DOHH2 (cell line): ENCODE measurements around the gene PIAS1.

ENCODE experiments used
- H3F3A ChIP-seq: fragments of 200-600 bp; sonication (generic), shearing (Covaris generic); 2 replicates; pipeline ENCODE4 v1.6.0; 2016; ENCODE audit warnings: antibody characterized with exemption, mild to moderate bottlenecking; ENCODE audit not compliant: control insufficient read depth, insufficient read depth
- H3K27ac ChIP-seq: fragments of 200-600 bp; sonication (generic); 2 replicates; pipeline ENCODE4 v1.5.1; 2014; ENCODE audit warnings: low read depth, mild to moderate bottlenecking, low read length, moderate library complexity
- H3K27me3 ChIP-seq: fragments of 200-600 bp; sonication (generic); 2 replicates; pipeline ENCODE4 v1.6.1; 2014; ENCODE audit warnings: mild to moderate bottlenecking, low read length, mixed read lengths; ENCODE audit not compliant: control insufficient read depth
- H3K36me3 ChIP-seq: fragments of 200-600 bp; sonication (generic); 2 replicates; pipeline ENCODE4 v1.6.1; 2014; ENCODE audit warnings: mild to moderate bottlenecking, low read length, moderate library complexity, mixed read lengths; ENCODE audit not compliant: control insufficient read depth
- H3K4me1 ChIP-seq: fragments of 200-600 bp; sonication (generic); 2 replicates; pipeline ENCODE4 v1.6.1; 2014; ENCODE audit warnings: mild to moderate bottlenecking, low read length, mixed read lengths; ENCODE audit not compliant: control insufficient read depth
- H3K4me2 ChIP-seq: fragments of 200-600 bp; sonication (generic); 2 replicates; pipeline ENCODE4 v1.6.0; 2014; ENCODE audit warnings: mild to moderate bottlenecking, low read length, moderate library complexity
- H3K4me3 ChIP-seq: fragments of 200-600 bp; sonication (generic); 2 replicates; pipeline ENCODE4 v1.5.1; 2014; ENCODE audit warnings: mild to moderate bottlenecking, low read length, mixed read lengths
- H3K79me2 ChIP-seq: fragments of 200-600 bp; sonication (generic); 2 replicates; pipeline ENCODE4 v1.6.1; 2014; ENCODE audit warnings: mild to moderate bottlenecking, low read length, mixed read lengths; ENCODE audit not compliant: control insufficient read depth
- H3K9me2 ChIP-seq: fragments of 200-600 bp; sonication (generic); replicated peaks from 2 replicates; pipeline ENCODE4 v1.6.1; 2014; ENCODE audit warnings: mild to moderate bottlenecking, low read length, mixed read lengths; ENCODE audit not compliant: control insufficient read depth
- H3K9me3 ChIP-seq: fragments of 200-600 bp; sonication (generic); 2 replicates; pipeline ENCODE4 v1.6.1; 2014; ENCODE audit warnings: antibody characterized with exemption, low read length, mixed read lengths; ENCODE audit not compliant: control insufficient read depth, insufficient read depth
- H4K20me1 ChIP-seq: fragments of 200-600 bp; sonication (generic); 2 replicates; pipeline ENCODE4 v1.6.0; 2014; ENCODE audit warnings: low read depth, mild to moderate bottlenecking, antibody characterized with exemption, low read length, moderate library complexity; ENCODE audit not compliant: control insufficient read depth, insufficient read depth
- EZH2phosphoT487 ChIP-seq: fragments of 200-600 bp; sonication (generic); IDR thresholded peaks from 2 replicates; pipeline ENCODE4 v1.6.1; 2017; ENCODE audit warnings: borderline replicate concordance, mild to moderate bottlenecking, antibody characterized with exemption, low read length, moderate library complexity, mixed read lengths
- TF ChIP-seq, protein P1 (sequence below): fragments of 200-600 bp; sonication (generic); IDR thresholded peaks from one replicate; pipeline ENCODE4 v1.5.1; 2014; ENCODE audit warnings: antibody characterized with exemption, mild to moderate bottlenecking, low read depth, low read length; ENCODE audit not compliant: poor library complexity, severe bottlenecking

Gene PIAS1

GRCh38 chr15:68235022-68235421 is 180.9 kb downstream of the PIAS1 start:
- no peak overlapping the region for H3K4me2 ChIP-seq
- no peaks in the 10 kb centered on the region for H3F3A ChIP-seq
- H3K4me3 ChIP-seq = no peak overlapping the region
- TF ChIP-seq EZH2phosphoT487 = no peak
- TF ChIP-seq, protein P1, sequence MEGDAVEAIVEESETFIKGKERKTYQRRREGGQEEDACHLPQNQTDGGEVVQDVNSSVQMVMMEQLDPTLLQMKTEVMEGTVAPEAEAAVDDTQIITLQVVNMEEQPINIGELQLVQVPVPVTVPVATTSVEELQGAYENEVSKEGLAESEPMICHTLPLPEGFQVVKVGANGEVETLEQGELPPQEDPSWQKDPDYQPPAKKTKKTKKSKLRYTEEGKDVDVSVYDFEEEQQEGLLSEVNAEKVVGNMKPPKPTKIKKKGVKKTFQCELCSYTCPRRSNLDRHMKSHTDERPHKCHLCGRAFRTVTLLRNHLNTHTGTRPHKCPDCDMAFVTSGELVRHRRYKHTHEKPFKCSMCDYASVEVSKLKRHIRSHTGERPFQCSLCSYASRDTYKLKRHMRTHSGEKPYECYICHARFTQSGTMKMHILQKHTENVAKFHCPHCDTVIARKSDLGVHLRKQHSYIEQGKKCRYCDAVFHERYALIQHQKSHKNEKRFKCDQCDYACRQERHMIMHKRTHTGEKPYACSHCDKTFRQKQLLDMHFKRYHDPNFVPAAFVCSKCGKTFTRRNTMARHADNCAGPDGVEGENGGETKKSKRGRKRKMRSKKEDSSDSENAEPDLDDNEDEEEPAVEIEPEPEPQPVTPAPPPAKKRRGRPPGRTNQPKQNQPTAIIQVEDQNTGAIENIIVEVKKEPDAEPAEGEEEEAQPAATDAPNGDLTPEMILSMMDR = no peak
- H3K27ac ChIP-seq = no peak overlapping the region
- H3K79me2 ChIP-seq = no peaks in the 10 kb centered on the region
- no peaks in the 10 kb centered on the region for H3K27me3 ChIP-seq
- no peaks in the 10 kb centered on the region for H3K9me3 ChIP-seq
- H4K20me1 ChIP-seq = no peaks in the 10 kb centered on the region
- H3K4me1 ChIP-seq = peaks cover 15% of the 10 kb centered on the region
- H3K36me3 ChIP-seq = no peaks in the 10 kb centered on the region
- H3K9me2 ChIP-seq = no peaks in the 10 kb centered on the region

DNA sequence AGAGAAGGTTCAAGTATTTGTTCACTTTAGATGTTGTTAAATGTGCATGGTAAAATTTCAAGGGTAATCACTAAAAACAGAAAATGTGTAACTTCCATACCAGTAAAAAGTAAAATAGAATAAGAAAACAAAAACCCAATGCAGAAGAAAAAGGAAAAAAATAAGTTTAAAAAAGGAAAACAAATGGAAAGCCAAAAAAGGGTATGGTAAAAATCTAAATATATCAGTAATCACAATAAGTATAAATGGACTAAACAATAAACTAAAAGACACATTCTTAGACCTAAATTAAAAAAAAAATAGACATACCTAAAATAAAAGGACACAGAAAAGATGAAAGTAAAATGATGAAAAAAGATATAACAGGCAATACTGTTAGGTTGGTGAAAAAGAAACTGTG is 184.9 kb downstream of the PIAS1 start:
- H3F3A ChIP-seq = no peaks in the 10 kb centered on the region
- no peak overlapping the region for H3K4me3 ChIP-seq
- no peaks in the 10 kb centered on the region for H3K4me1 ChIP-seq
- H3K27me3 ChIP-seq = no peaks in the 10 kb centered on the region
- no peak overlapping the region for H3K27ac ChIP-seq
- H4K20me1 ChIP-seq = no peaks in the 10 kb centered on the region
- no peaks in the 10 kb centered on the region for H3K79me2 ChIP-seq
- H3K4me2 ChIP-seq = no peak overlapping the region
- no peaks in the 10 kb centered on the region for H3K9me3 ChIP-seq
- H3K9me2 ChIP-seq = no peaks in the 10 kb centered on the region
- TF ChIP-seq EZH2phosphoT487 = no peak
- TF ChIP-seq, protein P1 = no peak
- H3K36me3 ChIP-seq = no peaks in the 10 kb centered on the region

DNA sequence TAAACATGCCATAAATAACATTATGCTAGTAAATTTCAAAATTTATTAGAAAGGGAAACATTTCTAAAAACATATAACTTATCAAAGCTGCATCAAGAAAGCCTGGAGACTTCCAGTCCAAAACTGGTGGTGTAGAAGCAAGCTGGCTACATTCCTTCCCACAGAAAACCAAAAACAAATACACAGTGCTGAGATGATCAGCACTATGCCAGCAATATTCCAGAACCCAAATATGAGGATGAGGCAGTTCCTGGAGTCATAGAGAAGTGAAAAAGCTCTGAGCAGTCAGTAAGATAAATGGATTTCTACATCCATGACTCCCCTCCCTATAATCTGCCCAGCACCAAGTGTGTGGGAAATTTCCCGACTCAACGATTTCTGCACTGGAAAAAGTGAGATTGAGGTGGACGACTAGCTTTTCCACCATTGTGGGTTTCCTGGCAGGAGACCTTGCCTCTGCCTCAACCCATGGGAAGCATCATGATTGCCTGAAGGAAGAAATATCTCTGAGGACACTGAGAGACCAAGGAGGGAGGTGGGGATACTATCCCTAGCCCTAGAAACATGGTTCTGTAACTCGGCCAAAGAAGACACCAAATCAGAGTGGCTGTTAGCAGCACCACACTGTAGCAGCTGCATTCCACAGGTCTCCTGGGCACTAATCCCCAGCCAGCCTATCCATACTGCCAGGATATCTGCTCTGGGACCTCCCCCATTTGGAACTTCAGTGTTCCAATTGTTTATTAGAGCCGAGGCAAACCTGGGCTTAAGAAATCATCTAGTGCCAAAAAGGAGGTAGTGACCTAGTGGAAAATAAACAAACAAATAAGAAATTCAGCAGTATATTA is 187.2 kb downstream of the PIAS1 start:
- no peaks in the 10 kb centered on the region for H3K79me2 ChIP-seq
- H3K36me3 ChIP-seq = no peaks in the 10 kb centered on the region
- H3K4me3 ChIP-seq = no peak overlapping the region
- no peaks in the 10 kb centered on the region for H3K9me2 ChIP-seq
- H3K27me3 ChIP-seq = no peaks in the 10 kb centered on the region
- H3K4me1 ChIP-seq = no peaks in the 10 kb centered on the region
- H3K9me3 ChIP-seq = no peaks in the 10 kb centered on the region
- TF ChIP-seq, protein P1 = no peak
- H3F3A ChIP-seq = no peaks in the 10 kb centered on the region
- H3K4me2 ChIP-seq = no peak overlapping the region
- no peak overlapping the region for H3K27ac ChIP-seq
- no peaks in the 10 kb centered on the region for H4K20me1 ChIP-seq
